Measurements from ENCODE around the gene COL8A1.
"Not testable (repeated sequence)": the region's sequence is repeated elsewhere in the genome, so short reads cannot be mapped to it uniquely, and the experiment has no call there.

Gene COL8A1

DNA sequence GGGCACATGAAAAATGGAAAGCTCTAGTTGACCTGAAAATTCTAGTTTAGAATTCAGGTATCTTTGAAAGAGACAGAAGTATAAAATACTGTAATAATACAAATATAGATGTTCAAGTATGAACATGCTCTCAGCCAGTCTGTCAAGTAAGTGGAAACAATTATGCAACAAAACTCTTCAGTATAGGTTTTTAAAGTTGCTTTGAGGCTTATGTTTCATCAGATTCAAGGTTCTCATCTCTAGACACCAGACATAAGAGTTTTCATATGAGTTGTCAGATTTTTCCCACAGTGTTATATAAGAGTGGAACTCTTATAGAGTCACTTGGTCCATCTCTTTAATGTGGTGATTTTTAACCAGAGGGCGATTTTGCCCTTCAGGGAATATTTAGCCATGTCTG, 201.2 kb downstream of the COL8A1 start:
- Mint-ChIP-seq H3K4me3 (no peak overlapping the region), H3K27me3 (no peaks in the 10 kb centered on the region), H3K4me1 (peaks cover 9% of the 10 kb centered on the region), H3K9me3 (no peaks in the 10 kb centered on the region), H3K27ac (no peak overlapping the region)
- DNase-seq (no peak), ATAC-seq (peak; percentile 79)

DNA sequence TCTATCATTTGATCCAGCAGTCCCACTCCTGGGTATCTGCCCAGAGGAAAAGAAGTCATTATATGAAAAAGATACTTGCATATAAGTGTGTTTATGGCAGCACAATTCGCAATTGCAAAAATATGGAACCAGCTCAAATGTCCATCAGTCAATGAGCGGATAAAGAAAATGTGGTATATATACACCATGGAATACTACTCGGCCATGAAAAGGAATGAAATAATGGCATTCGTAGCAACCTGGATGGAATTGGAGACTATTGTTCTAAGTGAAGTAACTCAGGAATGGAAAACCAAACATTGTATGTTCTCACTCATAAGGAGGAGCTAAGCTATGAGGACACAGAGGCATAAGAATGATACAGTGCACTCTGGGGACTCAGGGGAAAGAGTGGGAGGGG, 203.6 kb downstream of the COL8A1 start:
- not testable (repeated sequence) for H3K9me3 Mint-ChIP-seq

DNA sequence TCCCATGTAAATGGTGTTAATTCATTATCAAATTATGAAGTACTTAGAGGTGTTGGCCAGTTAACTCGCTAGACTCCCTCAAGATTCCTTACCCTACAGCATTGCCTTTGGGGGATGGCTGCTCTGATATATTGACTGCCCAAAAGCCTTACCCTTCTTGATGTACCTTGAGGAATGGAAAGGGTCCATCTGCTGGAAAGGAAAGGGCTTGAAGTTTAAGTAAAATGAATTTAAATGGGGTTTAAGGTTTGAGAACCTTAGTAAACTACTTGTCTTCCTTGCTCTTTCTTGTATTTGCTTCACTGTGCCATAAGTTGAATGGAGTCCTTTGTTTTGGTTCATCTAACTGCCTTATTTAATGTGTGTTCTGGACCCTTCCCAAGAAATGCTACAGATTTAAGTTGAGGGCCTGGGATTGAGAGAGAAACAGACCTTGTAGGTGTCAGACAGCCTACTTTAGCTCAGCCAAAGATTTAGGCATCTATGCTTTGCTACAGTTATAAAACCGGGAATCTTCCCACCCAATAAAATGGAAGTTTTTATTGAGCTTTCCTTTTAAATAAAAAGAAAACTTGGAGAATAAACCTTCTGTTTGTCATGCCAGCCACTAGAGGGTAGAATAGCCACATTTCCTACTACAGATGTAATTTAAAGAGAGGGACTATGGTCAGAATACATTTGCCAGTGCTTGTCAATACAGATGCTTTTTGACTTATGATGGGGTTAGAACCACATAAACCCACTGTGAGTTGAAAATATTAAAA, 204.6 kb downstream of the COL8A1 start:
- Mint-ChIP-seq H3K4me1 (peaks cover 29% of the 10 kb centered on the region), H3K9me3 (no peaks in the 10 kb centered on the region), H3K4me3 (no peak overlapping the region), H3K27me3 (no peaks in the 10 kb centered on the region), H3K27ac (no peak overlapping the region)
- ATAC-seq (peak; percentile 62), DNase-seq (no peak)

More for the DNA sequence above, 203.6 kb downstream of the COL8A1 start:
- H3K27ac Mint-ChIP-seq, H3K4me3 Mint-ChIP-seq, ATAC-seq, H3K27me3 Mint-ChIP-seq, DNase-seq: not testable (repeated sequence)
- peaks cover 29% of the 10 kb centered on the region for H3K4me1 Mint-ChIP-seq

DNA sequence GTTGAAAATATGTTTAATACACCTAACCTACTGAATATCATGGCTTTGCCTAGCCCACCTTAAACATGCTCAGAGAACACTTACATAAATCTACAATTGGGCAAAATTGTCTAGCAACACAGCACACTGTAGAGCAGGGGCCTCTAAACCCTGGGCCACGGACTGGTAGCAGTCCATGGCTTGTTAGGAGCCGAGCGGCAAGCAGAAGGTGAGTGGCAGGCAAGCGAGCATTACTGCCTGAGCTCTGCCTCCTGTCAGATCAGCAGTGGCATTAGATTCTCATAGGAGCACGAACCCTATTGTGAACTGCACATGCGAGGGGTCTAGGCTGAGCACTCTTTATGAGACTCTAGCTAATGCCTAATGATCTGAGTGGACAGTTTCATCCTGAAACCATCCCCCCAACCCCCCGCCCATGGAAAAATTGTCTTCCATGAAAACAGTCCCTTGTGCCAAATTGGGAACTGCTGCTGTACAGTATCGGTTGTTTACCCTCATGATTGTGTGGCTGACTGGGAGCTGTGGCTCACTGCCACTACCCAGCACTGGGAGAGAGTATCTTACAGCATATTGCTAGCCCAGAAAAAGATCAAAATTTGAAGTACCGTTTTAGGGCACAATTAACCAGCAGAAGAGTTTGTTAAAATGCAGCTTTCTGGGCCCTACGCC, 205.3 kb downstream of the COL8A1 start:
- Mint-ChIP-seq H3K4me1 (peaks cover 29% of the 10 kb centered on the region), H3K27ac (no peak overlapping the region), H3K4me3 (no peak overlapping the region), H3K9me3 (no peaks in the 10 kb centered on the region), H3K27me3 (no peaks in the 10 kb centered on the region)
- ATAC-seq (peak; percentile 29), DNase-seq (no peak)

DNA sequence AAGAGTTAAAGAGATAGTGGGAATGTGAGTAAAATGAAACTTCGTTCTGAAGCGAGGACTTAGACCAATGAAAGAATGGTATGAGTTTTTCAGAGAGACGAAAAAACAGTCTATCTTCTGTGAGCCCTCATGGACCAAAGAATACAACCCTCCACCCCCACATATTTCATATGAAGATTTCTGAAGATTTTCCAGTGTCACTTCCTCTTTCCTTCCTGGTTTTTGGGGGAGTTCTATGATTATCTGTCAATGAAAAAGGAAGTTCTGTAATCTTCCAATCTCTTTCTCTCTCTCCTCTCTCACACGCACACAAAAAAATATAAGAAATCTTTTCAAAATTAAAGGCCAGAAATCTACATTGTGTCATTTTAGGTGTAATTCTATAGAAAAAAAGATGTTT, 206.9 kb downstream of the COL8A1 start:
- Mint-ChIP-seq H3K4me3 (no peak overlapping the region), H3K27me3 (no peaks in the 10 kb centered on the region), H3K4me1 (peaks cover 29% of the 10 kb centered on the region), H3K9me3 (no peaks in the 10 kb centered on the region), H3K27ac (peak overlapping the region in 1 of 2 donors; percentile 44)
- ATAC-seq (no peak), DNase-seq (no peak)

DNA sequence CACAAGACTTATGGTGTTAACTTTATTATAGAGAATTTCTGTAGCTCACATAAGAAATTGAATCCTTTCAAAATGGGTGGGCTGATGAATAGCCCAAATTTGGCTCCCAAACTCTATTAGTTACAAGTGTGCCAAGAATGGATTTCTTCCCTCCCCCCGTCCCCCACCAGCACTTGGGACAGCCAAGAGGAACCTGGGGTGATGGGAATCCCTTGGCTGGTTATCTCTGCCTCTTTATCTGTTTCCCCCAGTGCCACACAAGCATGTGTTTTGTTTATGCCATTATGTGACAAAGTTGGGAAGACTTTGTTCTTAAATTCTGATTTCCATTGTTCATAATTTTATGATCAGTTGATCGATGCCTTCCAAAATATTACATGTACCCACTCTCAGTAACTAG, 207.6 kb downstream of the COL8A1 start:
- H3K4me1 Mint-ChIP-seq = peaks cover 29% of the 10 kb centered on the region

DNA sequence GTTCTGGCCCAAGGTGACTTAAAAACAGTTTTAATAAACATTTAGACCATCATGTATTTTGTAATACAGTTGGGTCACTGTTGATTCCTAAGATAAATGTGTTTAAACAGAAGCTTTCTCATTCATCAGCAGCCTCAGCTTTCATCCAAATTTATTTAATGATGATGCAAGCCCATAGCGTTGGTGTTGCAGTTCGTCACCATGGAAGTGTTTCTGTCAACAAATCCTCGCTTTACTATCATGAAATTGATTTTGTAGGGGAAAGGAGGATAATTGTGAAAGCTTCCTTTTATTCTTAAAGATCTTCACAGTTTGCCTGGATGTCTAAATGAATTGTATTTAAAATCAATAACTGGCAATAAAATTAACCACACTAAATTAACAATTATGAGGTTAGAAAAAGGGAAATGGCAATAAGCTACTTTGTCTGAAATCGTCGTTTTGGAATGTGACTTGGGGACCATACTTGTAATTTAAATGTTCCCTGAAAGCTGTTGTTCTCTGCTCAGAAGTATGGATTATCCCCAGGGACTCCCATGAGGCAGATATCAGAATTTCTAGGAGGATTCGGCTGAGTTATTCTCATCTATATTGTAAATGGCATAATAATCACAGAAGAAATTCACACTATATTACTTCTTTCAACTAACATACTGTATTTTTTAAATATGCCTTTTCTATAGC, 208.2 kb downstream of the COL8A1 start:
- H3K27me3 Mint-ChIP-seq = no peaks in the 10 kb centered on the region
- no peaks in the 10 kb centered on the region for H3K9me3 Mint-ChIP-seq
- no peak for DNase-seq
- ATAC-seq = no peak
- H3K27ac Mint-ChIP-seq = no peak overlapping the region
- peaks cover 29% of the 10 kb centered on the region for H3K4me1 Mint-ChIP-seq
- no peak overlapping the region for H3K4me3 Mint-ChIP-seq

More for the DNA sequence above, 207.6 kb downstream of the COL8A1 start:
- Mint-ChIP-seq H3K9me3 (no peaks in the 10 kb centered on the region), H3K4me3 (no peak overlapping the region), H3K27ac (peak overlapping the region in 1 of 2 donors; percentile 49), H3K27me3 (no peaks in the 10 kb centered on the region)
- ATAC-seq = no peak
- no peak for DNase-seq

DNA sequence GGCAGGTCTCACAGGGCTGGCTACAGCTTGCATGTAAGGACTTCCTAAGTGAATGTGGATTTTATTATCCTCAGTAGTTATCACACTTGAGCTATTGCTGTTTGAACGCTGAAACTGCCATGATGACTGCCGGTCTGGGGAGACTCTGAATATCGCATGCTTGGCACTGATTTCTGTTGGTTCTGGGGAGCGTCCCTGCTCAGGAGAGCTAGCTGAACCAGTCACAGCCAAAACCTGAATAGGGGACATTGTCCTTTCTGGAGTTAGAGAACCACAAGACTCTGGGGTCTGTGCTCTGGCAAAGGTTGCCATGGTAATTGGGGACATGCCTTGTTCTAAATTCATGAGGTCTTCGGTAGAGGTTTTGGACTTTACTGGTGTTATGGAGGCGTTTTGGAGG, 210.0 kb downstream of the COL8A1 start:
- ATAC-seq (no peak), DNase-seq (no peak)
- Mint-ChIP-seq H3K27me3 (no peaks in the 10 kb centered on the region), H3K27ac (no peak overlapping the region), H3K9me3 (no peaks in the 10 kb centered on the region), H3K4me3 (no peak overlapping the region), H3K4me1 (peaks cover 23% of the 10 kb centered on the region)

Measured in stimulated activated naive CD8-positive, alpha-beta T cell treated with anti-CD3 and anti-CD28 coated beads, Interleukin-15, amount 100 ng/mL, for 72 hours (primary cell).